Right cardiac atrium (tissue), 5 donors: ENCODE data around the gene RFNG. TPM values are rescaled to one million over a fixed set of nuclear protein-coding genes. Genes with fewer than 3 reads are reported as not detected.
A peak's percentile ranks its signal among the peaks of the same experiment; 100 is the strongest.

Experiments used
- ATAC-seq, 2 donors: fragments of 200-7000 bp; cut with Tn5 transposase; one replicate each; pipeline versions ENCODE4 v1.8.0 to v1.9.1; 2020; ENCODE audit warnings: moderate library complexity in 2 of 2, mild to moderate bottlenecking in 1 of 2
- DNase-seq, 3 donors: peaks; one replicate each; pipeline ENCODE4 v3.0.0-alpha.2; 2020
- H3K27ac ChIP-seq: one replicate; pipeline ENCODE4 v1.5.1; 2013; ENCODE audit warnings: mild to moderate bottlenecking, low read length, control low read depth, moderate library complexity
- H3K27me3 ChIP-seq: one replicate; pipeline ENCODE4 v1.6.1; 2013; ENCODE audit not compliant: control insufficient read depth, insufficient read depth
- H3K4me1 ChIP-seq: one replicate; pipeline ENCODE4 v1.6.1; 2013; ENCODE audit warnings: low read length; ENCODE audit not compliant: control insufficient read depth, insufficient read depth
- H3K4me3 ChIP-seq: one replicate; pipeline ENCODE4 v1.5.1; 2013; ENCODE audit warnings: low read length, control low read depth
- H3K9me3 ChIP-seq: one replicate; pipeline ENCODE4 v1.6.1; 2013; ENCODE audit warnings: low read length; ENCODE audit not compliant: control insufficient read depth
- WGBS: extraction: QIAGEN DNeasy Blood & Tissue Kit; methylation state at CpG from one replicate; pipeline ENCODE4 v1.1.7; 2013; 5-methylcytosine and 5-hydroxymethylcytosine counted together
- intact Hi-C, 4 donors: fragments of 100-400 bp; cut with DNase I; formaldehyde crosslinking; loops; one replicate each; pipeline versions ENCODE4 v1.11.0 to v1.14.0; 2022 to 2023
- polyA plus RNA-seq: library from polyadenylated mRNA; stranded (reverse); fragments of 200-250 nt; gene quantifications from one replicate; pipeline ENCODE4 v1.2.3, GENCODE V29; 2013
- total RNA-seq, 4 donors: library from RNA; stranded (reverse); fragmentation: NEBNext Ultra II Directional; extraction: Animal tissue kit (Norgen Biotek cat#: 25700); gene quantifications; one replicate each; pipeline ENCODE4 v1.2.1, GENCODE V29; 2021
- donor health status: healthy with polysubstance abuse.
- donor health status: DM: no; HTN: yes; CAD: no.
- donor health status: DM: no; HTN: no; CAD: no.
- donor health status: DM: no; HTN: yes; CAD: no; lungs with severe emphysema.
- donor health status: DM: yes; HTN: yes; CAD: no.

Gene RFNG
- total and polyA plus RNA-seq, 5 donors, result 19.0 to 25.4 (median 20.5) TPM

GRCh38 chr17:82036634-82037091 is 14.9 kb downstream of the RFNG start:
- H3K9me3 ChIP-seq, result no peaks in the 10 kb centered on the region
- intact Hi-C loops, result no loop called here
- H3K27ac ChIP-seq, result peak overlapping the region; percentile 96
- H3K4me1 ChIP-seq, result peaks cover 4% of the 10 kb centered on the region
- H3K27me3 ChIP-seq, result no peaks in the 10 kb centered on the region
- ATAC-seq (peak in 1 of 2 donors; percentile 4), DNase-seq (no peak)
- peak overlapping the region; percentile 73 for H3K4me3 ChIP-seq
- 40% methylated on average over 23 of the region's 23 CpGs for WGBS

- no peak for DNase-seq
- 93% methylated on average over 20 of the region's 20 CpGs for WGBS
- H3K4me1 ChIP-seq, result peaks cover 4% of the 10 kb centered on the region
- H3K27me3 ChIP-seq, result no peaks in the 10 kb centered on the region
- H3K27ac ChIP-seq, result no peak overlapping the region
- ATAC-seq, result no peak
- no peaks in the 10 kb centered on the region for H3K9me3 ChIP-seq
- H3K4me3 ChIP-seq, result no peak overlapping the region
- intact Hi-C loops, result no loop called here
Observed at GRCh38 chr17:82035956-82036633, 15.5 kb downstream of the RFNG start.

GRCh38 chr17:82035488-82035887 is 16.1 kb downstream of the RFNG start:
- ATAC-seq, result no peak

GRCh38 chr17:82034371-82035011 is 17.1 kb downstream of the RFNG start:
- Histone ChIP-seq H3K9me3 (no peaks in the 10 kb centered on the region), H3K27me3 (no peaks in the 10 kb centered on the region), H3K4me1 (peaks cover 4% of the 10 kb centered on the region), H3K4me3 (no peak overlapping the region), H3K27ac (no peak overlapping the region)
- no peak for DNase-seq
- WGBS, result 83% methylated on average over 23 of the region's 23 CpGs
- intact Hi-C loops, result no loop called here
- no peak for ATAC-seq

More at GRCh38 chr17:82035488-82035887, 16.1 kb downstream of the RFNG start:
- no peak for DNase-seq
- H3K27me3 ChIP-seq, result no peaks in the 10 kb centered on the region
- H3K9me3 ChIP-seq, result no peaks in the 10 kb centered on the region
- H3K27ac ChIP-seq, result no peak overlapping the region
- intact Hi-C loops, result no loop called here
- WGBS, result 92% methylated on average over 8 of the region's 8 CpGs
- H3K4me3 ChIP-seq, result no peak overlapping the region
- H3K4me1 ChIP-seq, result peaks cover 4% of the 10 kb centered on the region

- Histone ChIP-seq H3K4me1 (peaks cover 4% of the 10 kb centered on the region), H3K27me3 (no peaks in the 10 kb centered on the region), H3K9me3 (no peaks in the 10 kb centered on the region), H3K4me3 (no peak overlapping the region), H3K27ac (no peak overlapping the region)
- 94% methylated on average over 38 of the region's 38 CpGs for WGBS
- intact Hi-C loops, result loop anchor here in 1 of 4 donors (2.0 kb wide), 1 partner anchor 119 kb away; no protein-coding TSS in a partner anchor
- DNase-seq (no peak), ATAC-seq (no peak)
Observed at GRCh38 chr17:82033359-82034085, 18.1 kb downstream of the RFNG start.

- Histone ChIP-seq H3K27ac (no peak overlapping the region), H3K4me1 (peaks cover 4% of the 10 kb centered on the region), H3K9me3 (no peaks in the 10 kb centered on the region), H3K4me3 (peak overlapping the region; percentile 23), H3K27me3 (no peaks in the 10 kb centered on the region)
- DNase-seq (no peak), ATAC-seq (no peak)
- 11% methylated on average over 59 of the region's 59 CpGs for WGBS
- intact Hi-C loops, result loop anchor here in 3 of 4 donors (2.0 kb wide), 2 partner anchors 121 to 123 kb away; no protein-coding TSS in a partner anchor
Observed at GRCh38 chr17:82031885-82032627, 19.6 kb downstream of the RFNG start.

GRCh38 chr17:82031303-82031884 is 20.2 kb downstream of the RFNG start, which contains the start of gene RAC3:
Gene RAC3, plus strand, starts transcription at chr17:82031678. Its CDS starts 84 bp downstream, at chr17:82031762.
- under 1% methylated on average over 96 of the region's 96 CpGs for WGBS
- Histone ChIP-seq H3K27me3 (no peaks in the 10 kb centered on the region), H3K9me3 (no peaks in the 10 kb centered on the region), H3K4me3 (peak within 1 kb of the TSS; percentile 23), H3K4me1 (peaks cover 2% of the 10 kb centered on the region), H3K27ac (no peak within 1 kb of the TSS)
- intact Hi-C loops, result loop anchor here in 2 of 4 donors (2.0 kb wide), 1 partner anchor 123 kb away; no protein-coding TSS in a partner anchor
- ATAC-seq, result peak in 1 of 2 donors; percentile 4
- DNase-seq, result no peak

GRCh38 chr17:82030470-82031302 is 20.9 kb downstream of the RFNG start:
- ATAC-seq (peak; percentile 74 to 81), DNase-seq (peak; percentile 85 to 94 (median 92))
- Histone ChIP-seq H3K9me3 (no peaks in the 10 kb centered on the region), H3K27ac (no peak overlapping the region), H3K4me3 (peak overlapping the region; percentile 23), H3K4me1 (no peaks in the 10 kb centered on the region), H3K27me3 (no peaks in the 10 kb centered on the region)
- intact Hi-C loops, result loop anchor here in 2 of 4 donors (2.0 kb wide), 1 partner anchor 124 kb away; no protein-coding TSS in a partner anchor
- 1% methylated on average over 94 of the region's 94 CpGs for WGBS

GRCh38 chr17:82029990-82030469 is 21.6 kb downstream of the RFNG start:
- intact Hi-C loops, result loop anchor here in 3 of 4 donors (2.0 to 5.0 kb wide), 2 partner anchors 122 to 125 kb away; no protein-coding TSS in a partner anchor
- Histone ChIP-seq H3K27me3 (no peaks in the 10 kb centered on the region), H3K4me3 (no peak overlapping the region), H3K9me3 (no peaks in the 10 kb centered on the region), H3K27ac (no peak overlapping the region), H3K4me1 (no peaks in the 10 kb centered on the region)
- DNase-seq (no peak), ATAC-seq (peak in 1 of 2 donors; percentile 4)
- 67% methylated on average over 31 of the region's 31 CpGs for WGBS
